Pancreas (tissue), 10 donors: Measurements from ENCODE around the gene MIF. TPM values are rescaled to one million over a fixed set of nuclear protein-coding genes. Genes with fewer than 3 reads are reported as not detected.
A peak's percentile ranks its signal among the peaks of the same experiment; 100 is the strongest.
"Not testable (repeated sequence)": the region's sequence is repeated elsewhere in the genome, so short reads cannot be mapped to it uniquely, and the experiment has no call there.

Experiments used
- ATAC-seq, 4 donors: fragments of 200-7000 bp; cut with Tn5 transposase; one replicate each; pipeline versions ENCODE4 v1.8.0 to v1.9.1; 2020; ENCODE audit warnings: mild to moderate bottlenecking in 4 of 4, moderate library complexity in 4 of 4
- DNase-seq, 6 donors: peaks; one replicate each; pipeline ENCODE4 v3.0.0-alpha.2; 2020
- FAIRE-seq: peaks from 2 replicates; lab custom pipeline; 2012; peaks lifted over from hg19 to GRCh38; lab: Jason Lieb, UNC
- H3K27ac ChIP-seq, 4 donors: fragments of 200-600 bp; sonication (generic); 1 replicate in 3 of 4; 2 replicates in 1 of 4; pipeline versions ENCODE4 v1.5.0 to v1.8.0; 2020
- H3K27me3 ChIP-seq, 4 donors: fragments of 200-600 bp; one replicate each; pipeline ENCODE4 v1.8.0; 2021
- H3K36me3 ChIP-seq, 3 donors: fragments of 200-600 bp; sonication (generic) in 1 of 3; one replicate each; pipeline versions ENCODE4 v1.5.0 to v1.8.0; 2020 to 2021
- H3K4me1 ChIP-seq, 3 donors: fragments of 200-600 bp; one replicate each; pipeline ENCODE4 v1.8.0; 2021
- H3K4me3 ChIP-seq, 4 donors: fragments of 200-600 bp; sonication (generic) in 2 of 4; one replicate each; pipeline versions ENCODE4 v1.5.0 to v1.8.0; 2020 to 2021
- H3K9me3 ChIP-seq, 4 donors: fragments of 200-600 bp; one replicate each; pipeline ENCODE4 v1.8.0; 2021
- CTCF ChIP-seq, 4 donors: fragments of 200-600 bp; sonication (generic) in 3 of 4; IDR thresholded peaks; one replicate each; pipeline versions ENCODE4 v1.5.0 to v1.8.0; 2021; ENCODE audit warnings: antibody characterized with exemption in 4 of 4
- WGBS, 2 donors: extraction: QIAGEN DNeasy Blood & Tissue Kit; methylation state at CpG; one replicate each; pipeline ENCODE4 v1.1.7; 2013; 5-methylcytosine and 5-hydroxymethylcytosine counted together
- intact Hi-C, 3 donors: fragments of 100-400 bp; cut with DNase I; formaldehyde crosslinking; loops; one replicate each; pipeline versions ENCODE4 v1.11.1 to v1.14.2; 2022
- polyA plus RNA-seq, 2 donors: library from polyadenylated mRNA; stranded (reverse); fragments of 200-250 nt; gene quantifications; one replicate each; pipeline ENCODE4 v1.2.3, GENCODE V29; 2013
- total RNA-seq, 6 donors: library from RNA; stranded (reverse); fragmentation: NEBNext Ultra II Directional in 4 of 6; extraction: Animal tissue kit (Norgen Biotek cat#: 25700) in 4 of 6; gene quantifications; one replicate each; pipeline versions ENCODE4 v1.2.1 to v1.2.4, GENCODE V29; 2021 to 2023
- donor health status: healthy with polysubstance abuse.
- donor health status: DM: no; HTN: no; CAD: no; lungs with moderate emphysema.
- donor health status: DM: no; HTN: no; CAD: no.
- donor health status: control.
- donor health status: control.
- donor health status: Bipolar disorder and iron deficiency.
- donor health status: DM: yes; HTN: yes; CAD: no.
- donor health status: DM: no; HTN: no; CAD: no.
- donor health status: DM: no; HTN: no; CAD: no.
- donor health status: DM: yes; HTN: yes; CAD: no.

Gene MIF
- total and polyA plus RNA-seq, 8 donors: 128 to 476 (median 227) TPM

GRCh38 chr22:23901600-23901999 lies 7.4 kb downstream of the MIF start:
- Histone ChIP-seq H3K36me3 (no peaks in the 10 kb centered on the region), H3K4me1 (no peaks in the 10 kb centered on the region), H3K27ac (no peak overlapping the region), H3K27me3 (no peaks in the 10 kb centered on the region), H3K9me3 (no peaks in the 10 kb centered on the region), H3K4me3 (no peak overlapping the region)
- intact Hi-C loops: no loop called here
- WGBS, 2 donors: 83 to 93% methylated on average over 4 of the region's 4 CpGs
- no peak for TF ChIP-seq CTCF (IDR thresholded peaks at IDR 0.05)
- no peak for ATAC-seq
- FAIRE-seq: no peak
- DNase-seq: no peak

DNA sequence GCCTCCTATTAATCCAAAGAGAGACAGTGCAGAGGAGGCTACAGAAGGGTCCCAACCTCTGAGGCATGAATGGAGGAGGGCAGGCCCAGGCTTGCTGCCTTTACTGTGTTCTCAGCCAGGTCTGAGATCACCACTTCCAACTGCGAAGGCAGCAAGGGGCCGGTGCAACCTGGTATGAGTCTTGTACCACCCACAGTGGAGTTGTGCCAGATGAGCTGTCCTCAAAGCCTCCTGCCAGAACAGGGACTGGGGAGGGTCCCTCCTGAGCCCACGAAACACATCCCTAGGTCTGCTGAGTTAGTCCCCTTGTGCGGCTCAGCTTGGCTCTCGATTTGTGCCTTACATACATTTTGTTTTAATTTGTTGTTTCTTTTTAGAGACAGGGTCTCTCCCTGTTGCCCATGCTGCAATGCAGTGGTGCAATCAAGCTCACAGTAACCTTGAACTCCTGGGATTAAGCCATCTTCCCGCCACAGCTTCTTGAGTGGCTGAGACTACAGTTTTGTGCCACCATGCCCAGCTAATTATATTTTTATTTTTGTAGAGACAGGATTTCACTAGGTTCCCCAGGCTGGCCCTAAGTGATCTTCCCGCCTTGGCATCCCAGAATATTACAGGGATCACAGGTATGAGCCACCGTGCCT lies 9.3 kb downstream of the MIF start:
- no peaks in the 10 kb centered on the region for H3K9me3 ChIP-seq
- 87 to 99% methylated on average over 8 of the region's 8 CpGs for WGBS, 2 donors
- intact Hi-C loops: no loop called here
- FAIRE-seq (no peak), DNase-seq (no peak), ATAC-seq (no peak)
- no peaks in the 10 kb centered on the region for H3K27me3 ChIP-seq
- no peak overlapping the region for H3K27ac ChIP-seq
- H3K36me3 ChIP-seq: no peaks in the 10 kb centered on the region
- no peaks in the 10 kb centered on the region for H3K4me1 ChIP-seq
- H3K4me3 ChIP-seq: no peak overlapping the region
- TF ChIP-seq CTCF (IDR thresholded peaks at IDR 0.05): no peak

- WGBS, 2 donors: 79 to 95% methylated on average over 5 of the region's 5 CpGs
- DNase-seq: no peak
- no peak for TF ChIP-seq CTCF (IDR thresholded peaks at IDR 0.05)
- Histone ChIP-seq H3K27ac (no peak overlapping the region), H3K27me3 (no peaks in the 10 kb centered on the region), H3K4me3 (no peak overlapping the region), H3K36me3 (no peaks in the 10 kb centered on the region), H3K4me1 (no peaks in the 10 kb centered on the region), H3K9me3 (no peaks in the 10 kb centered on the region)
- no peak for FAIRE-seq
- ATAC-seq: peak in 2 of 4 donors; percentile 16 to 39
- intact Hi-C loops: no loop called here
Observed at GRCh38 chr22:23904573-23905254, 10.5 kb downstream of the MIF start.

- ATAC-seq: no peak
- H3K4me3 ChIP-seq: no peak overlapping the region
- no peak for TF ChIP-seq CTCF (IDR thresholded peaks at IDR 0.05)
- no peaks in the 10 kb centered on the region for H3K27me3 ChIP-seq
- 86 to 100% methylated on average over 4 of the region's 4 CpGs for WGBS, 2 donors
- H3K36me3 ChIP-seq: no peaks in the 10 kb centered on the region
- DNase-seq: no peak
- H3K9me3 ChIP-seq: no peaks in the 10 kb centered on the region
- intact Hi-C loops: no loop called here
- H3K27ac ChIP-seq: no peak overlapping the region
- no peaks in the 10 kb centered on the region for H3K4me1 ChIP-seq
- FAIRE-seq: no peak
Observed at GRCh38 chr22:23906641-23907040, 12.5 kb downstream of the MIF start.

DNA sequence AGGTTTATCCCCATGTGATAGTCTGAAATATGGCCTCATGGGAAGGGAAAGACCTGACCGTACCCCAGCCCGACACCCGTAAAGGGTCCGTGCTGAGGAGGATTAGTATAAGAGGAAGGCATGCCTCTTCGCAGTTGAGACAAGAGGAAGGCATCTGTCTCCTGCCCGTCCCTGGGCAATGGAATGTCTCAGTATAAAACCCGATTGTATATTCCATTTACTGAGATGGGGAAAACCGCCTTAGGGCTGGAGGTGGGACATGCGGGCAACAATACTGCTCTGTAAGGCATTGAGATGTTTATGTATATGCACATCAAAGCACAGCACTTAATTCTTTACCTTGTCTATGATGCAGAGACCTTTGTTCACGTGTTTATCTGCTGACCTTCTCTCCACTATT lies 13.2 kb downstream of the MIF start:
- H3K36me3 ChIP-seq, H3K4me1 ChIP-seq, H3K27ac ChIP-seq, H3K27me3 ChIP-seq, ATAC-seq, FAIRE-seq, DNase-seq, H3K9me3 ChIP-seq, H3K4me3 ChIP-seq, intact Hi-C loops: not testable (repeated sequence)
- 67 to 70% methylated on average over 10 of the region's 10 CpGs for WGBS, 2 donors
